Measurements from ENCODE around the gene TMEM192.
A peak's percentile ranks its signal among the peaks of the same experiment; 100 is the strongest.
"Not testable (repeated sequence)": the region's sequence is repeated elsewhere in the genome, so short reads cannot be mapped to it uniquely, and the experiment has no call there.

The TMEM192 gene

DNA sequence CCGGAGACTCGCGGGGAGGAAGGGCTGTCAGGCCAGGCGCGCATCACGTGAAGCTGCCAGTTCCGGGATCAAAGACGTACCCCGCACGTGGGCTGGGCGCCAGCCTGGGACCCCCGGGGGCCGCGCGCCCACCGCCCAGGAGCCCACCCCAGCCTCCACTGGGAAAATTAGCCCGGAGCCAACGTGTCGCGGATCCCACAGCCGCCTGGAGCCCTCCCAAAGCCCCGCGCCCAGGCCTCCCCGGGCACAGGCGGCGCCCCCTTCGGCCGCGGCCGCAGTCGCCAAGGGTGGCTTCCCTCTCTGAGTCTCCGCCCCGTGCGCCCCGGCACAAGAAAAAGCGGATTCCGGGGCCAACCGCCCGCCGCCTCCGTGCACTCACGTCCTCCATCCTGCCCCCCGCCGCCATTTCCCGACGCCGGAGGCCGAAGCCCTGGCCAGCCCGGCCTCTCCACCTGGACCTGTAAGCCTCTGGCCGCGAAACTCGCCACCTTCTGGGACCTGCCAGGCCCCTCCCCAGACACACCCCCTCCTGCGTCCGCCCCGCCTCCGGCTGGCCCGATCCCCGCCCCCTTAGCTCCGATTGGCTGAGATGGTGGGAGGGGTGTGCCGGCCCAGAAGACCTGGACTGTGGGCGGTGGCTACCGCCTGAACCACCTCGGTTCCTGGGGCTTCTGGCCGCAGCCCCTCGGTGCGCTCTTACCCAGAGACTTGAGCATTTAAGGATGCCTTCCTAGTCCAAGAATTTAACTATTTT is at the start of gene TMEM192:
TMEM192 (minus strand) TSS at position 493 of the 754 bp plus-strand sequence; CDS start at position 406, 87 bp downstream.
- peak; percentile 22 for DNase-seq (ENCODE audit: low read depth)

- no peak for DNase-seq (ENCODE audit: low read depth)
Measured at GRCh38 chr4:165158762-165159161, 46.1 kb upstream of the TMEM192 start.

DNA sequence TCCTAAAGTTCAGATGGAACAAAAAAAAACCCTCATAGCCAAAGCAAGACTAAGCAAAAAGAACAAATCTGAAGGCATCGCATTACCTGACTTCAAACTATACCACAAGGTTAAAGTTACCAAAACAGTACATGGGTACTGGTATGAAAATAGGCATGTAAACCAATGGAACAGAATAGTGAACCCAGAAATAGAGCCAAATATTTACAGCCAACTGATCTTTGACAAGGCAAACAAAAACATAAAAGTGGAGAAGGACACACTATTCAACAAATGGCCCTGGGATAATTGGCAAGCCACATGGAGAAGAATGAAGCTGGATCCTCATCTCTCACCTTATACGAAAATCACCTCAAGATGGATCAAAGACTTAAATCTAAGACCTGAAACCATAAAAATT is 44.2 kb upstream of the TMEM192 start:
- no peak for DNase-seq (ENCODE audit: low read depth)

DNA sequence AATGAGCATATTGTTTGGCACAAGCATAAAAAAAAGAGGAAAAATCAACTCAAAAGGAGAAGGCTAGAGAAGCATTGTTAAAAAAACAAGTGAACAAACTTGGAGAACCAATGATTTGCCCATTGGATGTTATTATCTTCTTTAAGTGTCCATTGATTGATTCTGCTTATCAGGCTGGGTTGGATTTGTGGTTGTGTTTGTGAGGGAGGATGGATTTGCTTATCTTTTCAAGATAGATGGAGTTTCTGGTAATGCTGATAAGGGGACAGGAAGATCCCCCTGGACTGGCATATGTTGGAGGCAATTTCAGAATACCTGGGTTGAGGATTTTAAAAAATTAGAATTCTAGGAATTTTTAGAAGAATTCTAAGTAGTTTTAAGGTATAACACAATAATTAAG is 41.8 kb upstream of the TMEM192 start:
- no peak for DNase-seq (ENCODE audit: low read depth)

GRCh38 chr4:165152527-165152926 is 39.9 kb upstream of the TMEM192 start:
- no peak for DNase-seq (ENCODE audit: low read depth)

DNA sequence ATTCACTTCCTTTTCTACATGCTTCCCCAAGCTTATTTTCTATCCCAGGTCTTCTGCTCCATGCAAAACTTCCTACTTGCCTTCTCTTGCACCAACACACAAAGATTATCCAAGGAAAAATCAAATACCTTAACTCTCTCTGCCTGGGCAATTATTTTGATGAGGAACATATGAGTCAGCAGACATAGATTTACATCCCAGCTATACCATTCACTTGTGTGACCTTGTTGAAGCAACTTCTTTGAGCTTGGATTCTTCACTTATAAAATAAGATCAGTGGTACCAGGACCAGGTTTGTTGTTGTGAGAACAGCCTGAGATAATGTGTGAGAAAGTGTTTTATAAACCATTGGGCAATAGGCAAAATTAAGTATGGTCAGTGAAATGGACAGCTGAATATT is 39.1 kb upstream of the TMEM192 start:
- peak; percentile 9 for DNase-seq (ENCODE audit: low read depth)

GRCh38 chr4:165150545-165150944 is 37.9 kb upstream of the TMEM192 start:
- no peak for DNase-seq (ENCODE audit: low read depth)

- no peak for DNase-seq (ENCODE audit: low read depth)
Measured at GRCh38 chr4:165138843-165139242, 26.2 kb upstream of the TMEM192 start.

GRCh38 chr4:165137205-165137604 is 24.5 kb upstream of the TMEM192 start:
- no peak for DNase-seq (ENCODE audit: low read depth)

DNA sequence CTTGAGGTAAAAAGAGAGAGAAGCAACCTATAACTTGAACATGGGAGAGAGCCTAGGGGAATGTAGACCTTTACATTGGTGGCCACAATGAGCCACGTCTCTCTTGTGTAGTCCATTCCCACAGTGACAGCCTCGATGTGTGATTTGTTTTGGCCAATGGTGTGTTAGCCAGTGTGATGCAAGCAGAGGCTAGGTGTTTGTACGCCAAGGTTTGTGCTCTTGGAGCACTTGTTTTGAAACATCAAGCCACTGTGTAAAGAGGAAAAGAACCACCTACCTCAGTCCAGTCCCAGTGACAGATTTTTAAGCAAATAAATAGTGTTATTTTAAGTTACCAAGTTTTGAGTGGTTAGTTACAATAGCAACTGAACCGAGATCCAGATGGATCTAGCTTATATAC is 23.9 kb upstream of the TMEM192 start:
- DNase-seq (ENCODE audit: low read depth), result no peak

DNA sequence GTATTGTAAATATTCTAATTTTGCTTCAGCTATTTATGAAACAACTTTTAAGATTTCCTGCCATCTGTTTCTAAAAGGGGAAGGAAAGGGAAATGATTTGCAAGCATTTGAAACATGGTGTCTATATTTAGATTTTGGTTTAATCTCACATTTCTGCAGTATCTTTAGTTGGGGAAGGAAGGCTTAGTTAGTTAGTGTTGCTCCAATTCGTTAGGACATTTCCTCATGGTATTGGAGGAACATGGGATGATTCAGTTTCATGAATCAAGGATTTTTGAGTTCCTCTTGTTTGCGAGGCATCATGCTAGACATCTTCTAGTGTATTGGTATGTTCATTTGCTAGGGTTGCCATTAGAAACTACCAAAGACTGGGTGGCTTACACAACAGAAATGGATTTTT is 20.5 kb upstream of the TMEM192 start:
- no peak for DNase-seq (ENCODE audit: low read depth)

GRCh38 chr4:165131247-165131832 is 18.7 kb upstream of the TMEM192 start:
- DNase-seq (ENCODE audit: low read depth), result peak; percentile 41

DNA sequence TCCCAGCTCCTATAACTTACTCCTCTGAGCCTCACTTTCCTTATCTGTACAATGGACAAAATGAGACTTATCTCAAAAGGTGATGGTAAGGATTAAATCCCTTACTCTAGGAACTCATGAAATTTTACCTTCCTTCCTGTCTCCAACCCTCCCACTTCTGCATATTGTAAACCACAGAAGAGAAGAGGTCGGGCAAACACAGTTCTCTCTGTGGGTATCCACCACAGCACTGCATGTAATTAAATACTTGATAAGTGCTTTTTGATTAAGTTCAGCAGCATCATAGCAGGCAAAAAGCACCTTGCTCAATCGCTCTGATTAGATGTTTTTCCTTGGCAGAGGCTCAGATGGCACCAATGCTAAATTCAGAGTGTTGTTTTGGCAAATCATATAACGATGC is 17.3 kb upstream of the TMEM192 start:
- DNase-seq (ENCODE audit: low read depth), result no peak

- DNase-seq (ENCODE audit: low read depth), result not testable (repeated sequence)
Measured at GRCh38 chr4:165125869-165126499, 13.3 kb upstream of the TMEM192 start.

GRCh38 chr4:165124488-165124887 is 11.8 kb upstream of the TMEM192 start:
- DNase-seq (ENCODE audit: low read depth), result no peak

GRCh38 chr4:165118256-165118909 is 5.7 kb upstream of the TMEM192 start:
- DNase-seq (ENCODE audit: low read depth), result no peak

DNA sequence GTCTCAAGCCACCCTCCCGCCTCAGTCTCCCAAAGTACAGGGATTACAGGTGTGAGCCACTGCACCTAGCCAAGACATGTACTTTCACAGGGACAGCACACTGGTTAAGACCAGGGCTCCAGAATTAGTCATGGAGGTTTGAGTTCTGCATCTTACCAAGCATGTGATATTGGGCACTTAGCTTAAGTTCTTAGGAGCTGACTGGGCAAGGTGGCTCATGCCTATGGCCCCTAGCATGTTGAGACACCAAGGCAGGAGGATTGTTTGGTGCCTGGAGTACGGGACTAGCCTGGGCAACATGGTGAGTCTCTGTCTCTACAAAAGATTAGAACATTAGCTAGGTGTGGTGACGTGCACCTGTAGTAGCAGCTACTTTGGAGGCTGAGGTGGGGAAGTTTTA is 2.6 kb upstream of the TMEM192 start:
- DNase-seq (ENCODE audit: low read depth), result no peak

- DNase-seq (ENCODE audit: low read depth), result no peak
Measured at GRCh38 chr4:165111906-165112367, 723 bp downstream of the TMEM192 start.

- no peak for DNase-seq (ENCODE audit: low read depth)
Measured at GRCh38 chr4:165106518-165106917, 6.1 kb downstream of the TMEM192 start.

DNA sequence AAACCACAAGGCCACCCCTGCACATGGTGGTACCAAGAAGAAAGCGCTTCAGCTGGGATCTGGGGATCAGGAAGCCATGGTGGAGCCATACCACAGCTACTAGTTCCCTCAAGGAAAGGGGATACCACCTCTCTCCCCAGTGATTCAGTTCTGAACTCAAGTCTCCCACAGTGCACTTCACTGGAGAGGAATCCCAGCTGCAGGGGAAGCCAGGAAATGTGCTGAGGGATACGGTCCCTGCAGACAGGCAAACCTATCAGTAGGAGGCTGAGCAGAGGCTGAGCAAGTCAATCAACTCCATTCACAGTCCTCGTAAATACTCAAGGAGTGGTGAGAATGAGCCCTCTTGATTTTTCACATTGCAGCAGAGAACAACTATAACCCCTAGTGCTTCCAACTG is 11.0 kb downstream of the TMEM192 start:
- no peak for DNase-seq (ENCODE audit: low read depth)

DNA sequence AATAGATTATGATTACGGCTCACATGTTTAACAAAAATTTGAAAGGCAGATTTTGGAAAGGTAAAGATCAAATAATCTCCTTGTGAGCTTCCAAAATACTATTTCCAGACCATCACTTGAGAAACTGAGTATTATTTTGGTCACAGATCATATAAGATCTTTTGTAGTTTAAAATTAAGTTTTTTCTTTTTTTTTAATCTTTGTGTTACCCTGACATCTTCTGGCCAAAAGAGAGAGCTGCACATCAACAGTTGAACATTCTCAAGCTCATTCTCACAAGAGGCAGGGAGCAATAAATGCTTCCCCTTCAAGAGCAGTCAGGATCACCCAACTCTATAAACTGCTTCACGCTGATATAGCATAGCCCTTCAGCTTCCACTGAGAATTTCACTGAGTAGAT is 15.9 kb downstream of the TMEM192 start:
- DNase-seq (ENCODE audit: low read depth), result no peak

GRCh38 chr4:165095291-165095690 is 17.4 kb downstream of the TMEM192 start:
- no peak for DNase-seq (ENCODE audit: low read depth)

- DNase-seq (ENCODE audit: low read depth), result no peak
Measured at GRCh38 chr4:165094873-165095272, 17.8 kb downstream of the TMEM192 start.
